Spleen (tissue), 7 donors: ENCODE results near the gene SLTM.

Source experiments
- CTCF ChIP-seq, 11 experiments: fragments of 200-600 bp in 7 of 11; fragments of 450-650 bp in 4 of 11; sonication (generic) in 4 of 11; IDR thresholded peaks in 8 of 11; conservative IDR thresholded peaks in 3 of 11; 1 replicate in 7 of 11; 2 replicates in 4 of 11; pipeline versions ENCODE4 v1.4.0 to v1.8.0; 2016 to 2021; ENCODE audit warnings: antibody characterized with exemption in 11 of 11, inconsistent platforms in 4 of 11, mild to moderate bottlenecking in 1 of 11
- POLR2A ChIP-seq, 3 donors: fragments of 450-650 bp; IDR thresholded peaks; one replicate each; pipeline ENCODE4 v1.5.1; 2017; ENCODE audit warnings: antibody characterized with exemption in 3 of 3, mild to moderate bottlenecking in 1 of 3
- donor health status: DM: no; HTN: no; CAD: no; lungs with moderate emphysema.
- donor health status: DM: no; HTN: no; CAD: no.
- donor health status: DM: no; HTN: no; CAD: no.

- TF ChIP-seq CTCF (IDR thresholded peaks at IDR 0.05 in 8 of 11, conservative IDR thresholded peaks at IDR 0.05 in 3 of 11) (no peak), POLR2A (IDR thresholded peaks at IDR 0.05) (no peak)
Measured at GRCh38 chr15:58898150-58898680, 35.3 kb downstream of the SLTM start.
